H1 (cell line): ENCODE results near the gene CACNB1. TPM values are rescaled to one million over a fixed set of nuclear protein-coding genes. Genes with fewer than 3 reads are reported as not detected.

Experiments
- CTCF ChIA-PET: fragments of 300-600 bp; sonication (Branson Sonifier 250); formaldehyde crosslinking; loops from one replicate; lab custom pipeline; 2021; ENCODE audit not compliant: partially characterized antibody; lab: Charles Lee
- POLR2A ChIA-PET: fragments of 300-600 bp; sonication (Branson Sonifier 250); formaldehyde crosslinking; loops from one replicate; lab custom pipeline; 2021; ENCODE audit warnings: inconsistent platforms; ENCODE audit not compliant: partially characterized antibody; lab: Charles Lee
- DNase-seq, 2 experiments: peaks; one replicate each; pipeline versions ENCODE4 v3.0.0 to v3.0.0-alpha.2; 2010 to 2022; ENCODE audit warnings: low spot score in 2 of 2, low read depth in 1 of 2, mixed read lengths in 1 of 2
- FAIRE-seq: peaks from 2 replicates; lab custom pipeline; 2011; peaks lifted over from hg19 to GRCh38; lab: Jason Lieb, UNC
- H2AFZ ChIP-seq: 2 replicates; pipeline ENCODE4 v1.8.1; 2012; ENCODE audit warnings: low read length, inconsistent platforms
- H2AK5ac ChIP-seq: 2 replicates; pipeline ENCODE4 v1.6.1; 2013; ENCODE audit warnings: low read depth, low read length
- H2BK120ac ChIP-seq: replicated peaks from 2 replicates; pipeline ENCODE3; 2013; ENCODE audit warnings: low read depth, low read length, inconsistent platforms
- H2BK12ac ChIP-seq: 2 replicates; pipeline ENCODE4 v1.6.1; 2013; ENCODE audit warnings: low read depth, low read length
- H2BK15ac ChIP-seq: 2 replicates; pipeline ENCODE4 v1.6.1; 2013; ENCODE audit warnings: low read length
- H2BK20ac ChIP-seq: 2 replicates; pipeline ENCODE4 v1.6.1; 2013; ENCODE audit warnings: low read length
- H2BK5ac ChIP-seq: 2 replicates; pipeline ENCODE4 v1.6.1; 2013; ENCODE audit warnings: low read depth, low read length
- H3K14ac ChIP-seq: 2 replicates; pipeline ENCODE4 v1.6.1; 2013; ENCODE audit warnings: inconsistent platforms; ENCODE audit not compliant: insufficient read length
- H3K18ac ChIP-seq: 2 replicates; pipeline ENCODE4 v1.6.1; 2013; ENCODE audit warnings: low read length; ENCODE audit errors: extremely low read depth
- H3K23ac ChIP-seq: 2 replicates; pipeline ENCODE4 v1.6.1; 2013; ENCODE audit warnings: inconsistent platforms; ENCODE audit not compliant: insufficient read length
- H3K23me2 ChIP-seq: 2 replicates; pipeline ENCODE4 v1.6.1; 2013; ENCODE audit warnings: low read depth, low read length
- H3K27ac ChIP-seq: 2 replicates; pipeline ENCODE4 v1.6.1; 2011; ENCODE audit warnings: low read depth, low read length, inconsistent platforms
- H3K27me3 ChIP-seq, 4 experiments: replicated peaks in 1 of 4; 1 replicate in 1 of 4; 2 replicates in 3 of 4; pipeline versions ENCODE4 v1.6.1 to v1.8.1; 2011 to 2013; ENCODE audit warnings: low read length in 3 of 4, mild to moderate bottlenecking in 3 of 4, inconsistent platforms in 2 of 4, mixed read lengths in 2 of 4, moderate library complexity in 1 of 4; ENCODE audit not compliant: control insufficient read depth in 3 of 4, insufficient read depth in 3 of 4; ENCODE audit errors: extremely low read depth in 1 of 4
- H3K36me3 ChIP-seq, 4 experiments: 2 replicates each; pipeline versions ENCODE4 v1.6.1 to v1.8.1; 2011 to 2013; ENCODE audit warnings: mild to moderate bottlenecking in 4 of 4, low read length in 3 of 4, moderate library complexity in 2 of 4, control low read depth in 1 of 4, inconsistent platforms in 1 of 4; ENCODE audit not compliant: insufficient read depth in 4 of 4, control insufficient read depth in 2 of 4
- H3K4ac ChIP-seq: replicated peaks from 2 replicates; pipeline ENCODE3; 2013; ENCODE audit warnings: low read length, low read depth, mixed read lengths, inconsistent platforms; ENCODE audit not compliant: insufficient read length
- H3K4me1 ChIP-seq, 4 experiments: replicated peaks in 1 of 4; 1 replicate in 1 of 4; 2 replicates in 3 of 4; pipeline versions ENCODE4 v1.6.1 to v1.8.1; 2011 to 2013; ENCODE audit warnings: low read length in 3 of 4, inconsistent platforms in 2 of 4, mixed read lengths in 1 of 4; ENCODE audit not compliant: insufficient read depth in 4 of 4, control insufficient read depth in 3 of 4
- H3K4me2 ChIP-seq, 2 experiments: 2 replicates each; pipeline versions ENCODE4 v1.6.1 to v1.8.1; 2011 to 2013; ENCODE audit warnings: low read depth in 2 of 2, low read length in 2 of 2, control low read depth in 1 of 2, inconsistent platforms in 1 of 2, mild to moderate bottlenecking in 1 of 2; ENCODE audit not compliant: insufficient read depth in 1 of 2
- H3K4me3 ChIP-seq, 4 experiments: fragments of 200-600, 300-600 bp in 1 of 4; sonication (generic), shearing (Covaris generic), sonication (Bioruptor Twin) in 1 of 4; 2 replicates each; pipeline versions ENCODE4 v1.5.1 to v1.8.1; 2011 to 2016; ENCODE audit warnings: low read length in 4 of 4, low read depth in 3 of 4, control low read depth in 2 of 4, inconsistent platforms in 2 of 4, mild to moderate bottlenecking in 2 of 4, mixed read lengths in 1 of 4, moderate library complexity in 1 of 4; ENCODE audit not compliant: insufficient read depth in 2 of 4; ENCODE audit errors: extremely low read depth in 1 of 4
- H3K56ac ChIP-seq: replicated peaks from 2 replicates; pipeline ENCODE3; 2013; ENCODE audit warnings: low read depth, mild to moderate bottlenecking, mixed read lengths, low read length, inconsistent platforms; ENCODE audit not compliant: insufficient read length
- H3K79me1 ChIP-seq: 2 replicates; pipeline ENCODE4 v1.6.1; 2013; ENCODE audit warnings: low read depth, low read length, control low read depth
- H3K79me2 ChIP-seq, 2 experiments: 2 replicates each; pipeline versions ENCODE4 v1.6.1 to v1.8.1; 2012 to 2013; ENCODE audit warnings: low read length in 2 of 2, mild to moderate bottlenecking in 2 of 2, inconsistent platforms in 1 of 2; ENCODE audit not compliant: insufficient read depth in 2 of 2, control insufficient read depth in 1 of 2
- H3K9ac ChIP-seq, 4 experiments: replicated peaks in 1 of 4; 1 replicate in 1 of 4; 2 replicates in 3 of 4; pipeline versions ENCODE4 v1.6.1 to v1.8.1; 2011 to 2013; ENCODE audit warnings: low read depth in 3 of 4, low read length in 3 of 4, control low read depth in 2 of 4, mild to moderate bottlenecking in 2 of 4, moderate library complexity in 2 of 4, inconsistent platforms in 1 of 4; ENCODE audit errors: extremely low read depth in 1 of 4
- H3K9me3 ChIP-seq, 2 experiments: 2 replicates each; pipeline versions ENCODE4 v1.6.1 to v1.8.1; 2012 to 2013; ENCODE audit warnings: mild to moderate bottlenecking in 2 of 2, moderate library complexity in 2 of 2, control low read depth in 1 of 2, inconsistent platforms in 1 of 2, low read depth in 1 of 2, low read length in 1 of 2, mixed read lengths in 1 of 2; ENCODE audit not compliant: insufficient read depth in 2 of 2
- H4K20me1 ChIP-seq, 2 experiments: replicated peaks in 1 of 2; 2 replicates each; pipeline versions ENCODE3 to v1.8.1; 2011 to 2013; ENCODE audit warnings: inconsistent platforms in 2 of 2, low read length in 2 of 2, mild to moderate bottlenecking in 1 of 2; ENCODE audit not compliant: insufficient read depth in 2 of 2, control insufficient read depth in 1 of 2
- H4K5ac ChIP-seq: 2 replicates; pipeline ENCODE4 v1.6.1; 2013; ENCODE audit warnings: low read length, low read depth, mixed read lengths, inconsistent platforms; ENCODE audit not compliant: insufficient read length
- H4K8ac ChIP-seq: 2 replicates; pipeline ENCODE4 v1.8.0; 2013; ENCODE audit warnings: mild to moderate bottlenecking, moderate library complexity, low read length, inconsistent platforms; ENCODE audit not compliant: insufficient read depth; ENCODE audit errors: extremely low read depth
- H4K91ac ChIP-seq: replicated peaks from 2 replicates; pipeline ENCODE3; 2013; ENCODE audit warnings: low read length, mixed read lengths, inconsistent platforms; ENCODE audit not compliant: insufficient read length
- ASH2L ChIP-seq: fragments of 200-600, 300-600 bp; sonication (generic); IDR thresholded peaks from one replicate; pipeline ENCODE4 v1.7.1; 2017; ENCODE audit warnings: low read length
- EGR1 ChIP-seq: IDR thresholded peaks from 2 replicates; pipeline ENCODE4 v1.6.1; 2011; ENCODE audit warnings: low read depth, low read length, borderline replicate concordance
- GTF2F1 ChIP-seq: IDR thresholded peaks from 2 replicates; pipeline ENCODE4 v1.6.1; 2012; ENCODE audit warnings: low read depth, low read length, improper control_type of control experiment, borderline replicate concordance
- JUN ChIP-seq: IDR thresholded peaks from 2 replicates; pipeline ENCODE4 v1.6.1; 2011; ENCODE audit warnings: low read depth, mild to moderate bottlenecking, improper control_type of control experiment, low read length
- JUND ChIP-seq: IDR thresholded peaks from 2 replicates; pipeline ENCODE4 v1.6.1; 2011; ENCODE audit warnings: mild to moderate bottlenecking, improper control_type of control experiment, low read length
- KDM1A ChIP-seq: fragments of 200-600, 300-600 bp; sonication (generic); IDR thresholded peaks from 2 replicates; pipeline ENCODE4 v1.7.1; 2016; ENCODE audit warnings: mild to moderate bottlenecking, low read length, borderline replicate concordance
- KDM4A ChIP-seq: IDR thresholded peaks from one replicate; pipeline ENCODE4 v1.7.1; 2012; ENCODE audit warnings: low read depth, mild to moderate bottlenecking, moderate library complexity, low read length, inconsistent platforms; ENCODE audit not compliant: severe bottlenecking
- PHF8 ChIP-seq: fragments of 200-600 bp; sonication (generic); conservative IDR thresholded peaks from 2 replicates; pipeline ENCODE4 v1.7.1; 2012; ENCODE audit warnings: low read depth, mild to moderate bottlenecking, inconsistent platforms, low read length, moderate library complexity
- POLR2AphosphoS5 ChIP-seq: IDR thresholded peaks from 2 replicates; pipeline ENCODE4 v1.6.1; 2011; ENCODE audit warnings: low read depth, low read length
- RNF2 ChIP-seq: fragments of 200-900, 300-1000 bp; sonication (generic); IDR thresholded peaks from 2 replicates; pipeline ENCODE4 v1.7.1; 2016; ENCODE audit warnings: borderline replicate concordance, low read depth, mild to moderate bottlenecking, antibody characterized with exemption, low read length; ENCODE audit not compliant: poor library complexity, severe bottlenecking; ENCODE audit errors: missing control alignments
- SP2 ChIP-seq: IDR thresholded peaks from 2 replicates; pipeline ENCODE4 v1.6.1; 2012; ENCODE audit warnings: mild to moderate bottlenecking, low read length, inconsistent platforms
- TEAD4 ChIP-seq: IDR thresholded peaks from 2 replicates; pipeline ENCODE4 v1.6.1; 2012; ENCODE audit warnings: low read depth, low read length, inconsistent platforms, mixed read lengths
- WGBS, 2 experiments: shearing (Covaris generic) in 1 of 2; methylation state at CpG; one replicate each; pipeline versions ENCODE4 v1.1.6 to v1.1.7; 2013 to 2015; ENCODE audit warnings: low lambda C conversion rate in 2 of 2, mixed read lengths in 2 of 2, inconsistent platforms in 1 of 2, low coverage in 1 of 2, missing lambda C conversion rate in 1 of 2; ENCODE audit not compliant: insufficient replicate concordance in 2 of 2, insufficient coverage in 1 of 2, insufficient read length in 1 of 2; ENCODE audit errors: extremely low coverage in 1 of 2, missing lambda C conversion rate in 1 of 2; 5-methylcytosine and 5-hydroxymethylcytosine counted together
- polyA plus RNA-seq, 7 experiments: library from polyadenylated mRNA; depleted of rRNA in 3 of 7; stranded (reverse) in 5 of 7; unstranded in 2 of 7; fragments of >200 nt in 5 of 7; fragments of 200-250 nt in 2 of 7; gene quantifications; 1 replicate in 5 of 7; 2 replicates in 1 of 7; 4 replicates in 1 of 7; pipeline versions ENCODE4 v1.2.1 to v1.2.3, GENCODE V29; 2011 to 2013; ENCODE audit warnings: missing spikeins in 2 of 7, mixed read lengths in 2 of 7
- total RNA-seq: library from RNA; stranded (reverse); fragmentation: NEBNext Ultra II Directional; extraction: Animal tissue kit (Norgen Biotek cat#: 25700); gene quantifications from 2 replicates; pipeline ENCODE4 v1.2.1, GENCODE V29; 2021

Gene CACNB1
- total and polyA plus RNA-seq, 2 of the 8 experiments (the other 6 are each of a cell fraction or from before 2014, with no cell fraction given), result 7.2 to 17.8 TPM

- WGBS, 2 experiments, result 39% methylated on average over 15 of the region's 16 CpGs; no CpG with 5 or more reads in 1 of the 2 experiments
- peak overlapping the region; percentile 94; the same call in 1 of the 2 replicates for H2BK15ac ChIP-seq
- no peak overlapping the region for H2AFZ ChIP-seq
- no peak overlapping the region for H3K14ac ChIP-seq
- no peak overlapping the region for H2BK5ac ChIP-seq
- no peaks in the 10 kb centered on the region for H3K9me3 ChIP-seq
- H3K9ac ChIP-seq, result no peak overlapping the region; a peak in 2 of 7 replicates
- H4K5ac ChIP-seq, result peak overlapping the region; percentile 4
- H3K56ac ChIP-seq, result no peak overlapping the region
- no peaks in the 10 kb centered on the region for H3K79me2 ChIP-seq
- H3K27ac ChIP-seq, result no peak overlapping the region
- no peak overlapping the region for H2BK20ac ChIP-seq
- H4K91ac ChIP-seq, result peak overlapping the region; percentile 63
- peak overlapping the region; percentile 39 to 43; a peak in 2 of 4 replicates for H3K4me2 ChIP-seq
- H3K4me1 ChIP-seq, result peaks cover 0 to 15% (median 5%) of the 10 kb centered on the region in 4 experiments; a peak in 6 of 7 replicates
- H3K4ac ChIP-seq, result peak overlapping the region; percentile 40
- H4K8ac ChIP-seq, result peak overlapping the region; percentile 9; the same call in 1 of the 2 replicates
- H2AK5ac ChIP-seq, result no peak overlapping the region
- no peaks in the 10 kb centered on the region for H3K79me1 ChIP-seq
- no peaks in the 10 kb centered on the region for H4K20me1 ChIP-seq
- H3K4me3 ChIP-seq, result no peak overlapping the region
- peak in 1 of 2 experiments; percentile 94 for DNase-seq
- H3K23me2 ChIP-seq, result peaks cover 2% of the 10 kb centered on the region; the same call in 1 of the 2 replicates
- H3K36me3 ChIP-seq, result no peaks in the 10 kb centered on the region
- ChIA-PET POLR2A (interaction anchor here (0.7 to 1.9 kb wide), 5 partner anchors 30 to 39 kb away, joined by 4 to 6 read pairs (median 4); partner anchors contain the start of gene RPL19), CTCF (interaction anchor here (0.6 to 22.6 kb wide), 21 partner anchors 0 to 419 kb away, joined by 3 to 982 read pairs (median 3); partner anchors contain the start of genes ARL5C, CACNB1, PLXDC1 and RPL19)
- H3K23ac ChIP-seq, result no peak overlapping the region
- no peak overlapping the region for H2BK120ac ChIP-seq
- no peaks in the 10 kb centered on the region for H3K27me3 ChIP-seq
- FAIRE-seq, result peak; percentile 13
- no peak overlapping the region for H3K18ac ChIP-seq
- 0 out of 2 replicates have a peak overlapping the region, but pooled peaks have one; percentile 40 for H2BK12ac ChIP-seq
- TF ChIP-seq EGR1 (no peak), JUN (no peak), TEAD4 (no peak), PHF8 (no peak), KDM4A (no peak), RNF2 (no peak), ASH2L (peak; percentile 33), KDM1A (no peak), POLR2AphosphoS5 (peak; percentile 66; the same call in 1 of the 2 replicates), SP2 (no peak), GTF2F1 (no peak), JUND (no peak)
Measured at GRCh38 chr17:39239640-39240314, 42.3 kb upstream of the CACNB1 start.
